Skeletal muscle satellite cell (primary cell): ENCODE data around the gene GSK3A.
A peak's percentile ranks its signal among the peaks of the same experiment; 100 is the strongest.

Experiments used
- H3K27me3 ChIP-seq: 2 replicates; pipeline ENCODE4 v1.7.0; 2013; ENCODE audit warnings: low read length; ENCODE audit not compliant: control insufficient read depth, insufficient read depth
- H3K36me3 ChIP-seq: 2 replicates; pipeline ENCODE4 v1.7.0; 2013; ENCODE audit warnings: mild to moderate bottlenecking, control low read depth, low read length; ENCODE audit not compliant: insufficient read depth
- H3K4me1 ChIP-seq: 2 replicates; pipeline ENCODE4 v1.7.0; 2013; ENCODE audit warnings: low read length; ENCODE audit not compliant: control insufficient read depth, insufficient read depth
- H3K4me2 ChIP-seq: 2 replicates; pipeline ENCODE4 v1.7.0; 2013; ENCODE audit warnings: mild to moderate bottlenecking, low read length
- H3K4me3 ChIP-seq: 2 replicates; pipeline ENCODE4 v1.7.0; 2013; ENCODE audit warnings: low read length
- H3K9ac ChIP-seq: 2 replicates; pipeline ENCODE4 v1.7.0; 2013; ENCODE audit warnings: mild to moderate bottlenecking, low read depth, low read length, moderate library complexity
- H3K9me3 ChIP-seq: replicated peaks from 2 replicates; pipeline ENCODE4 v1.7.0; 2013; ENCODE audit warnings: mild to moderate bottlenecking, control low read depth, low read length

GSK3A gene

GRCh38 chr19:42279155-42279901 is 36.9 kb upstream of the GSK3A start:
- Histone ChIP-seq H3K4me3 (peak overlapping the region; percentile 89), H3K9me3 (no peaks in the 10 kb centered on the region), H3K27me3 (no peaks in the 10 kb centered on the region), H3K4me1 (peaks cover 72% of the 10 kb centered on the region), H3K9ac (peak overlapping the region; percentile 77), H3K4me2 (peak overlapping the region; percentile 98), H3K36me3 (peaks cover 17% of the 10 kb centered on the region)

- Histone ChIP-seq H3K4me3 (peak overlapping the region; percentile 89), H3K27me3 (no peaks in the 10 kb centered on the region), H3K4me1 (peaks cover 72% of the 10 kb centered on the region), H3K4me2 (peak overlapping the region; percentile 98), H3K36me3 (peaks cover 25% of the 10 kb centered on the region), H3K9me3 (no peaks in the 10 kb centered on the region), H3K9ac (peak overlapping the region; percentile 72)
Measured at GRCh38 chr19:42278452-42279154, 36.2 kb upstream of the GSK3A start.

GRCh38 chr19:42277821-42278451 is 35.5 kb upstream of the GSK3A start:
- peak overlapping the region; percentile 72 for H3K9ac ChIP-seq

GRCh38 chr19:42276821-42277220 is 34.4 kb upstream of the GSK3A start:
- H3K27me3 ChIP-seq = no peaks in the 10 kb centered on the region
- peaks cover 55% of the 10 kb centered on the region for H3K4me1 ChIP-seq
- peaks cover 31% of the 10 kb centered on the region for H3K36me3 ChIP-seq
- H3K4me3 ChIP-seq = no peak overlapping the region
- no peak overlapping the region for H3K9ac ChIP-seq
- no peaks in the 10 kb centered on the region for H3K9me3 ChIP-seq
- H3K4me2 ChIP-seq = no peak overlapping the region

More at GRCh38 chr19:42277821-42278451, 35.5 kb upstream of the GSK3A start:
- no peaks in the 10 kb centered on the region for H3K27me3 ChIP-seq
- peak overlapping the region; percentile 41 for H3K4me3 ChIP-seq
- H3K36me3 ChIP-seq = peaks cover 31% of the 10 kb centered on the region
- H3K4me2 ChIP-seq = peak overlapping the region; percentile 98
- peaks cover 66% of the 10 kb centered on the region for H3K4me1 ChIP-seq
- no peaks in the 10 kb centered on the region for H3K9me3 ChIP-seq

GRCh38 chr19:42276284-42276683 is 33.9 kb upstream of the GSK3A start:
- Histone ChIP-seq H3K27me3 (no peaks in the 10 kb centered on the region), H3K36me3 (peaks cover 31% of the 10 kb centered on the region), H3K9me3 (no peaks in the 10 kb centered on the region), H3K4me3 (no peak overlapping the region), H3K9ac (no peak overlapping the region), H3K4me1 (peaks cover 51% of the 10 kb centered on the region), H3K4me2 (no peak overlapping the region)

GRCh38 chr19:42275517-42275916 is 33.1 kb upstream of the GSK3A start:
- Histone ChIP-seq H3K4me1 (peaks cover 56% of the 10 kb centered on the region), H3K9ac (peak overlapping the region; percentile 36), H3K4me2 (no peak overlapping the region), H3K4me3 (no peak overlapping the region), H3K27me3 (no peaks in the 10 kb centered on the region), H3K36me3 (peaks cover 31% of the 10 kb centered on the region), H3K9me3 (no peaks in the 10 kb centered on the region)

- Histone ChIP-seq H3K9ac (peak overlapping the region; percentile 36), H3K4me2 (no peak overlapping the region), H3K4me3 (no peak overlapping the region), H3K9me3 (no peaks in the 10 kb centered on the region), H3K27me3 (no peaks in the 10 kb centered on the region), H3K36me3 (peaks cover 31% of the 10 kb centered on the region), H3K4me1 (peaks cover 60% of the 10 kb centered on the region)
Measured at GRCh38 chr19:42275103-42275502, 32.7 kb upstream of the GSK3A start.

- Histone ChIP-seq H3K27me3 (no peaks in the 10 kb centered on the region), H3K4me3 (no peak overlapping the region), H3K4me2 (no peak overlapping the region), H3K9ac (no peak overlapping the region), H3K9me3 (no peaks in the 10 kb centered on the region), H3K36me3 (peaks cover 31% of the 10 kb centered on the region), H3K4me1 (peaks cover 58% of the 10 kb centered on the region)
Measured at GRCh38 chr19:42274065-42274682, 31.8 kb upstream of the GSK3A start.

GRCh38 chr19:42273407-42274064 is 31.1 kb upstream of the GSK3A start:
- H3K4me1 ChIP-seq = peaks cover 52% of the 10 kb centered on the region

GRCh38 chr19:42272989-42273406 is 30.6 kb upstream of the GSK3A start:
- Histone ChIP-seq H3K4me2 (no peak overlapping the region), H3K9ac (no peak overlapping the region), H3K4me1 (peaks cover 46% of the 10 kb centered on the region), H3K27me3 (no peaks in the 10 kb centered on the region), H3K4me3 (no peak overlapping the region), H3K36me3 (peaks cover 31% of the 10 kb centered on the region), H3K9me3 (no peaks in the 10 kb centered on the region)

More at GRCh38 chr19:42273407-42274064, 31.1 kb upstream of the GSK3A start:
- Histone ChIP-seq H3K36me3 (peaks cover 31% of the 10 kb centered on the region), H3K9ac (no peak overlapping the region), H3K4me2 (no peak overlapping the region), H3K9me3 (no peaks in the 10 kb centered on the region), H3K27me3 (no peaks in the 10 kb centered on the region), H3K4me3 (no peak overlapping the region)

GRCh38 chr19:42272535-42272897 is 30.1 kb upstream of the GSK3A start:
- no peaks in the 10 kb centered on the region for H3K9me3 ChIP-seq
- H3K27me3 ChIP-seq = no peaks in the 10 kb centered on the region
- no peak overlapping the region for H3K4me2 ChIP-seq
- peaks cover 31% of the 10 kb centered on the region for H3K36me3 ChIP-seq
- H3K9ac ChIP-seq = no peak overlapping the region
- H3K4me3 ChIP-seq = no peak overlapping the region
- peaks cover 46% of the 10 kb centered on the region for H3K4me1 ChIP-seq
